Peyer's patch (tissue), 4 donors: ENCODE measurements around the gene STOML1.

Source experiments
- POLR2A ChIP-seq, 2 donors: fragments of 450-650 bp; IDR thresholded peaks; one replicate each; pipeline ENCODE4 v1.5.1; 2017; ENCODE audit warnings: antibody characterized with exemption in 2 of 2, mild to moderate bottlenecking in 2 of 2, moderate library complexity in 2 of 2
- TF ChIP-seq, protein P1 (sequence below), 6 experiments: fragments of 450-650 bp in 4 of 6; fragments of 200-600 bp in 2 of 6; sonication (generic) in 1 of 6; IDR thresholded peaks; one replicate each; pipeline ENCODE4 v1.5.1; 2017 to 2019; ENCODE audit warnings: antibody characterized with exemption in 6 of 6, mild to moderate bottlenecking in 3 of 6, moderate library complexity in 1 of 6

DNA sequence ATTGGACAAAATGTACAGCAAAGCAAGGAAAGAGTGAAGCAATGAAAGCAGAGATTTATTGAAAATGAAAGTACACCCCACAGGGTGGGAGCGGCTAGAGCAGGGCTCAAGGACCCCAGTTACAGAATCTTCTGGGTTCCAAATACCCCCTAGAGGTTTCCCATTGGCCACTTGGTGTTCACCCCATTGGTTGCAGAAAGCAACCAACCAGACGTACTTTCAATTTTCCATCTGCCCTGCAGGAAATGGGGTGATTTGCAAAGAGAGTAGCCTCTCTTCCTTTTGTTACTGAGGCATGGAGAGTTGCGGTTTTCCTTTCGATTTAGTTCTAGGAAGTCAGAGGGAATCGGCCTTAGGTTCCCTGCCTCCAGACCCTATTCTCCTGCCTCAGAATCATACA is 4.8 kb upstream of the STOML1 start:
- TF ChIP-seq, protein P1, sequence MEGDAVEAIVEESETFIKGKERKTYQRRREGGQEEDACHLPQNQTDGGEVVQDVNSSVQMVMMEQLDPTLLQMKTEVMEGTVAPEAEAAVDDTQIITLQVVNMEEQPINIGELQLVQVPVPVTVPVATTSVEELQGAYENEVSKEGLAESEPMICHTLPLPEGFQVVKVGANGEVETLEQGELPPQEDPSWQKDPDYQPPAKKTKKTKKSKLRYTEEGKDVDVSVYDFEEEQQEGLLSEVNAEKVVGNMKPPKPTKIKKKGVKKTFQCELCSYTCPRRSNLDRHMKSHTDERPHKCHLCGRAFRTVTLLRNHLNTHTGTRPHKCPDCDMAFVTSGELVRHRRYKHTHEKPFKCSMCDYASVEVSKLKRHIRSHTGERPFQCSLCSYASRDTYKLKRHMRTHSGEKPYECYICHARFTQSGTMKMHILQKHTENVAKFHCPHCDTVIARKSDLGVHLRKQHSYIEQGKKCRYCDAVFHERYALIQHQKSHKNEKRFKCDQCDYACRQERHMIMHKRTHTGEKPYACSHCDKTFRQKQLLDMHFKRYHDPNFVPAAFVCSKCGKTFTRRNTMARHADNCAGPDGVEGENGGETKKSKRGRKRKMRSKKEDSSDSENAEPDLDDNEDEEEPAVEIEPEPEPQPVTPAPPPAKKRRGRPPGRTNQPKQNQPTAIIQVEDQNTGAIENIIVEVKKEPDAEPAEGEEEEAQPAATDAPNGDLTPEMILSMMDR (IDR thresholded peaks at IDR 0.05): peak in 3 of 6 experiments; percentile 19 to 30 (median 20)
- TF ChIP-seq POLR2A (IDR thresholded peaks at IDR 0.05): no peak
